Karpas-422 (cell line): ENCODE measurements around the gene RNU11. TPM values are rescaled to one million over a fixed set of nuclear protein-coding genes. Genes with fewer than 3 reads are reported as not detected.
"Not testable (repeated sequence)": the region's sequence is repeated elsewhere in the genome, so short reads cannot be mapped to it uniquely, and the experiment has no call there.

Experiments used
- DNase-seq: peaks from one replicate; pipeline ENCODE4 v3.0.0-alpha.2; 2015
- H2AFZ ChIP-seq: fragments of 200-600 bp; sonication (generic); 2 replicates; pipeline ENCODE4 v1.6.1; 2014; ENCODE audit warnings: antibody characterized with exemption, low read length, mixed read lengths
- H3K27ac ChIP-seq: fragments of 200-600 bp; sonication (generic); 2 replicates; pipeline ENCODE4 v1.5.1; 2014; ENCODE audit warnings: mild to moderate bottlenecking, low read length, moderate library complexity
- H3K27me3 ChIP-seq: fragments of 200-600 bp; sonication (generic); 2 replicates; pipeline ENCODE4 v1.6.1; 2014; ENCODE audit warnings: low read length, mixed read lengths
- H3K36me3 ChIP-seq: fragments of 200-600 bp; sonication (generic); 2 replicates; pipeline ENCODE4 v1.6.1; 2014; ENCODE audit warnings: low read length, mixed read lengths; ENCODE audit not compliant: insufficient read depth
- H3K4me1 ChIP-seq: fragments of 200-600 bp; sonication (generic); 2 replicates; pipeline ENCODE4 v1.6.1; 2014; ENCODE audit warnings: mild to moderate bottlenecking, low read length, mixed read lengths
- H3K4me2 ChIP-seq: fragments of 200-600 bp; sonication (generic); 2 replicates; pipeline ENCODE4 v1.6.1; 2014; ENCODE audit warnings: low read length, low read depth, mild to moderate bottlenecking; ENCODE audit not compliant: poor library complexity, severe bottlenecking
- H3K4me3 ChIP-seq: fragments of 200-600 bp; sonication (generic); 2 replicates; pipeline ENCODE4 v1.5.1; 2014; ENCODE audit warnings: mild to moderate bottlenecking, antibody characterized with exemption, low read length, mixed read lengths
- H3K79me2 ChIP-seq: fragments of 200-600 bp; sonication (generic); 2 replicates; pipeline ENCODE4 v1.6.1; 2014; ENCODE audit warnings: mild to moderate bottlenecking, low read length, mixed read lengths
- H3K9ac ChIP-seq: fragments of 200-600 bp; sonication (generic); 2 replicates; pipeline ENCODE4 v1.6.0; 2014; ENCODE audit warnings: low read length
- H3K9me2 ChIP-seq: fragments of 200-600 bp; sonication (generic), shearing (Covaris generic); replicated peaks from 2 replicates; pipeline ENCODE4 v1.6.0; 2014; ENCODE audit warnings: mild to moderate bottlenecking, low read length, moderate library complexity; ENCODE audit not compliant: insufficient read depth
- H3K9me3 ChIP-seq: fragments of 300-700, 200-600 bp; sonication (generic); 2 replicates; pipeline ENCODE4 v1.6.1; 2014; ENCODE audit warnings: low read length, mixed read lengths
- H4K20me1 ChIP-seq: fragments of 200-600 bp; sonication (generic); 2 replicates; pipeline ENCODE4 v1.6.1; 2014; ENCODE audit warnings: mild to moderate bottlenecking, antibody characterized with exemption, low read length, low read depth; ENCODE audit not compliant: insufficient read depth
- total RNA-seq: library from RNA; depleted of rRNA; stranded (reverse); fragments of >200 nt; shearing (Covaris generic); gene quantifications from 2 replicates; pipeline ENCODE4 v1.2.3, GENCODE V29; 2014; ENCODE audit warnings: low replicate concordance

Gene RNU11
- total RNA-seq, 1 experiment from 2014 or later: not detected

DNA sequence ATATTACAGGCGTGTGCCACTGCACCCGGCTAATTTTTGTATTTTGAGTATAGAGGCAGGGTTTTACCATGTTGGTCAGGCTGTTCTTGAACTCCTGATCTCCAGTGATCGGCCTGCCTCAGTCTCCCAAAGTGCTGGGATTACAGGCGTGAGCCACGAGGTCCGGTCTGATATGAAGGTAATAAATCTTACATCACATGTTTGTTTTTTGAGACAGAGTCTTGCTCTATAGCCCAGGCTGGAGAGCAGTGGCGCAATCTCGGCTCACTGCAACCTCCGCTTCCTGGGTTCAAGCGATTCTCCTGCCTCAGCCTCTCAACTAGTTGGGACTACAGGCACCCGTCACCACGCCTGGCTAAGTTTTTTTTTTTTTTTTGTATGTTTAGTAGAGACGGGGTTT lies 4.7 kb downstream of the RNU11 start:
- not testable (repeated sequence) for H2AFZ ChIP-seq

GRCh38 chr1:28653870-28654269 lies 5.5 kb downstream of the RNU11 start:
- H3K36me3 ChIP-seq, H3K79me2 ChIP-seq, H3K9me2 ChIP-seq, H3K9ac ChIP-seq, H3K27ac ChIP-seq, H3K4me2 ChIP-seq, H4K20me1 ChIP-seq, H3K27me3 ChIP-seq, H3K9me3 ChIP-seq, H2AFZ ChIP-seq, H3K4me1 ChIP-seq, H3K4me3 ChIP-seq: not testable (repeated sequence)
- peak; percentile 52 for DNase-seq

More for the DNA sequence above, 4.7 kb downstream of the RNU11 start:
- H3K4me2 ChIP-seq, H4K20me1 ChIP-seq, H3K4me3 ChIP-seq, H3K9me3 ChIP-seq, H3K9ac ChIP-seq, H3K27me3 ChIP-seq, H3K9me2 ChIP-seq, H3K36me3 ChIP-seq, DNase-seq, H3K4me1 ChIP-seq, H3K79me2 ChIP-seq, H3K27ac ChIP-seq: not testable (repeated sequence)

- H3K27ac ChIP-seq, H3K9me3 ChIP-seq, H3K36me3 ChIP-seq, H4K20me1 ChIP-seq, H3K27me3 ChIP-seq, H3K4me3 ChIP-seq, H3K9me2 ChIP-seq, DNase-seq, H3K9ac ChIP-seq, H2AFZ ChIP-seq, H3K4me1 ChIP-seq, H3K4me2 ChIP-seq, H3K79me2 ChIP-seq: not testable (repeated sequence)
These were observed 7.3 kb downstream of the RNU11 start for GRCh38 chr1:28655448-28656311.

- no peaks in the 10 kb centered on the region for H3K9me2 ChIP-seq
- DNase-seq: no peak
- no peaks in the 10 kb centered on the region for H3K9me3 ChIP-seq
- no peak overlapping the region for H2AFZ ChIP-seq
- no peaks in the 10 kb centered on the region for H3K79me2 ChIP-seq
- no peak overlapping the region for H3K9ac ChIP-seq
- H3K36me3 ChIP-seq: no peaks in the 10 kb centered on the region
- no peak overlapping the region for H3K27ac ChIP-seq
- H3K4me2 ChIP-seq: no peak overlapping the region
- H3K27me3 ChIP-seq: no peaks in the 10 kb centered on the region
- no peak overlapping the region for H3K4me3 ChIP-seq
- H4K20me1 ChIP-seq: no peaks in the 10 kb centered on the region
- no peaks in the 10 kb centered on the region for H3K4me1 ChIP-seq
These were observed 7.9 kb downstream of the RNU11 start for GRCh38 chr1:28656335-28656734.

DNA sequence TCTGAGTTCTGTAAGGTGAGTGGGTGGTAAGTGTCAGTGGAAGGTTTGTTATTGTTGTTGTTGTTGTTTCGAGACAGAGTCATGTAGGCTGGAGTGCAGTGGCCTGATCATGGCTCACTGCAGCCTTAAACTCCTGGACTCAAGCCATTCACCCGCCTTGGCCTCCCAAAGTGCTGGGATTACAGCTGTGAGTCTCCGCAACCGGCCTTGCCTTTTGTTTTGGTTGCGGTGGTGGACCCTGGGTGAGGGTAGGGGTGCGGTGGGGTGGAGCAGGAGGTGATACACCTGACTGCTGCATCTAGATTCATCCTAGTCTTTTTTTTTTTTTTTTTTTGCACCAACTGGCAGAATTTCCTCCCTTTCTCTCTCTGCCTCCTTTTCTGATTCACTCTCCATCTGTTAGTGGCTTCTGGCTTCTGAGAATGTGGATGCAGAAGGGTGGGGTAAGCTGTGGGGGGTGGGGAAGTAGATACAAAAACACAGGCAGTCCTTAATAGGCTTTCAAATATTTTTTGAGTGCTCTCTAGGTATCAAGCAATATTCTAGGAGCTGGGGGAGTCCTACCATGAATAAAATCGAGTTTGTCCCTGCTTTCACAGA lies 15.6 kb downstream of the RNU11 start:
- Histone ChIP-seq H3K36me3 (no peaks in the 10 kb centered on the region), H3K27ac (no peak overlapping the region), H3K9ac (no peak overlapping the region), H3K27me3 (no peaks in the 10 kb centered on the region), H2AFZ (no peak overlapping the region), H3K4me1 (peaks cover 11% of the 10 kb centered on the region), H3K9me2 (no peaks in the 10 kb centered on the region), H3K79me2 (peaks cover 4% of the 10 kb centered on the region), H3K4me3 (no peak overlapping the region), H3K4me2 (no peak overlapping the region), H4K20me1 (no peaks in the 10 kb centered on the region), H3K9me3 (no peaks in the 10 kb centered on the region)
- DNase-seq: no peak

- no peak for DNase-seq
- H3K9me3 ChIP-seq: no peaks in the 10 kb centered on the region
- H3K4me1 ChIP-seq: peaks cover 16% of the 10 kb centered on the region
- H3K9me2 ChIP-seq: no peaks in the 10 kb centered on the region
- no peaks in the 10 kb centered on the region for H4K20me1 ChIP-seq
- H3K4me2 ChIP-seq: no peak overlapping the region
- H3K79me2 ChIP-seq: peaks cover 28% of the 10 kb centered on the region
- no peaks in the 10 kb centered on the region for H3K36me3 ChIP-seq
- H2AFZ ChIP-seq: no peak overlapping the region
- no peak overlapping the region for H3K4me3 ChIP-seq
- no peaks in the 10 kb centered on the region for H3K27me3 ChIP-seq
- H3K9ac ChIP-seq: no peak overlapping the region
- H3K27ac ChIP-seq: no peak overlapping the region
These were observed 18.4 kb downstream of the RNU11 start for GRCh38 chr1:28666806-28667205.

GRCh38 chr1:28668191-28668955 lies 20.0 kb downstream of the RNU11 start, which contains the start of gene GMEB1:
GMEB1 (plus strand) TSS chr1:28668784; CDS start chr1:28683613, 14,829 bp downstream.
- no peaks in the 10 kb centered on the region for H3K9me2 ChIP-seq
- H4K20me1 ChIP-seq: no peaks in the 10 kb centered on the region
- H3K9me3 ChIP-seq: no peaks in the 10 kb centered on the region
- no peaks in the 10 kb centered on the region for H3K27me3 ChIP-seq
- H3K4me3 ChIP-seq: peak within 1 kb of the TSS; percentile 95
- H3K4me1 ChIP-seq: peaks cover 16% of the 10 kb centered on the region
- H3K4me2 ChIP-seq: peak within 1 kb of the TSS; percentile 96
- H3K79me2 ChIP-seq: peaks cover 32% of the 10 kb centered on the region
- DNase-seq: peak; percentile 96
- no peaks in the 10 kb centered on the region for H3K36me3 ChIP-seq
- peak within 1 kb of the TSS; percentile 96 for H3K27ac ChIP-seq
- H3K9ac ChIP-seq: peak within 1 kb of the TSS; percentile 99
- H2AFZ ChIP-seq: peak within 1 kb of the TSS; percentile 99
